GM21515 (cell line): ENCODE data around the gene PPP1R9A.
"Not testable (repeated sequence)": the region's sequence is repeated elsewhere in the genome, so short reads cannot be mapped to it uniquely, and the experiment has no call there.

Experiments
- ATAC-seq: cut with Tn5 transposase; IDR thresholded peaks from one replicate; pipeline ENCODE4 v1.9.1; 2021; ENCODE audit not compliant: unreplicated experiment

The PPP1R9A gene

GRCh38 chr7:94972296-94972695 lies 64.9 kb downstream of the PPP1R9A start:
- no peak for ATAC-seq

- no peak for ATAC-seq
Observed at GRCh38 chr7:94973844-94974243, 66.5 kb downstream of the PPP1R9A start.

- no peak for ATAC-seq
Observed at GRCh38 chr7:94974423-94974822, 67.0 kb downstream of the PPP1R9A start.

- no peak for ATAC-seq
Observed at GRCh38 chr7:94975336-94975735, 67.9 kb downstream of the PPP1R9A start.

GRCh38 chr7:94980418-94981142 lies 73.2 kb downstream of the PPP1R9A start:
- ATAC-seq, result no peak

- ATAC-seq, result no peak
Observed at GRCh38 chr7:94995921-94996320, 88.5 kb downstream of the PPP1R9A start.

- ATAC-seq, result no peak
Observed at GRCh38 chr7:94996369-94996768, 89.0 kb downstream of the PPP1R9A start.

- ATAC-seq, result no peak
Observed at GRCh38 chr7:94997547-94997946, 90.2 kb downstream of the PPP1R9A start.

GRCh38 chr7:94998266-94999068 lies 91.1 kb downstream of the PPP1R9A start:
- no peak for ATAC-seq

GRCh38 chr7:94999069-94999351 lies 91.6 kb downstream of the PPP1R9A start:
- ATAC-seq, result no peak

GRCh38 chr7:94999601-95000000 lies 92.2 kb downstream of the PPP1R9A start:
- ATAC-seq, result not testable (repeated sequence)

- no peak for ATAC-seq
Observed at GRCh38 chr7:95001258-95001657, 93.9 kb downstream of the PPP1R9A start.

- no peak for ATAC-seq
Observed at GRCh38 chr7:95001815-95002561, 94.6 kb downstream of the PPP1R9A start.

- no peak for ATAC-seq
Observed at GRCh38 chr7:95002775-95003174, 95.4 kb downstream of the PPP1R9A start.

- ATAC-seq, result no peak
Observed at GRCh38 chr7:95004618-95005247, 97.3 kb downstream of the PPP1R9A start.

- ATAC-seq, result no peak
Observed at GRCh38 chr7:95006010-95006409, 98.6 kb downstream of the PPP1R9A start.

- not testable (repeated sequence) for ATAC-seq
Observed at GRCh38 chr7:95008773-95009172, 101.4 kb downstream of the PPP1R9A start.

GRCh38 chr7:95011146-95011928 lies 103.9 kb downstream of the PPP1R9A start:
- ATAC-seq, result no peak

GRCh38 chr7:95011995-95012394 lies 104.6 kb downstream of the PPP1R9A start:
- no peak for ATAC-seq

GRCh38 chr7:95018021-95018420 lies 110.6 kb downstream of the PPP1R9A start:
- ATAC-seq, result no peak

- no peak for ATAC-seq
Observed at GRCh38 chr7:95026018-95026417, 118.6 kb downstream of the PPP1R9A start.
